Transverse colon (tissue), 4 donors: Measurements from ENCODE around the gene PDGFC. TPM values are rescaled to one million over a fixed set of nuclear protein-coding genes. Genes with fewer than 3 reads are reported as not detected.
A peak's percentile ranks its signal among the peaks of the same experiment; 100 is the strongest.

ENCODE experiments used
- DNase-seq: peaks from one replicate; pipeline ENCODE4 v3.0.0-alpha.2; 2019
- H3K27ac ChIP-seq, 4 donors: fragments of 200-600 bp; sonication (generic); 2 replicates each; pipeline ENCODE4 v1.5.1; 2016 to 2018; ENCODE audit warnings: inconsistent platforms in 4 of 4
- H3K27me3 ChIP-seq: fragments of 200-600 bp; sonication (generic); 2 replicates; pipeline ENCODE4 v1.5.1; 2017; ENCODE audit warnings: inconsistent platforms
- H3K36me3 ChIP-seq, 4 donors: fragments of 200-600 bp; sonication (generic); 2 replicates each; pipeline ENCODE4 v1.5.1; 2017 to 2019; ENCODE audit warnings: inconsistent platforms in 4 of 4
- H3K4me1 ChIP-seq, 4 donors: fragments of 200-600 bp; sonication (generic); 2 replicates each; pipeline ENCODE4 v1.5.1; 2017 to 2020; ENCODE audit warnings: inconsistent platforms in 4 of 4
- H3K4me3 ChIP-seq, 4 donors: fragments of 200-600 bp; sonication (generic); 1 replicate in 1 of 4; 2 replicates in 3 of 4; pipeline versions ENCODE4 v1.5.1 to v1.6.1; 2017 to 2019; ENCODE audit warnings: inconsistent platforms in 4 of 4
- H3K9me3 ChIP-seq, 2 donors: fragments of 200-600 bp; sonication (generic); 2 replicates each; pipeline ENCODE4 v1.5.1; 2017 to 2019; ENCODE audit warnings: inconsistent platforms in 2 of 2
- CTCF ChIP-seq, 5 experiments: fragments of 200-600 bp in 3 of 5; fragments of 450-650 bp in 2 of 5; sonication (generic) in 3 of 5; IDR thresholded peaks; 1 replicate in 2 of 5; 2 replicates in 3 of 5; pipeline ENCODE4 v1.5.1; 2016 to 2017; ENCODE audit warnings: antibody characterized with exemption in 5 of 5, inconsistent platforms in 3 of 5, mild to moderate bottlenecking in 2 of 5, moderate library complexity in 1 of 5
- EP300 ChIP-seq: sonication (generic); formaldehyde crosslinking; IDR thresholded peaks from one replicate; pipeline ENCODE4 v1.6.1; 2017; ENCODE audit warnings: antibody characterized with exemption, low read depth
- POLR2A ChIP-seq: fragments of 450-650 bp; IDR thresholded peaks from one replicate; pipeline ENCODE4 v1.6.1; 2016; ENCODE audit warnings: antibody characterized with exemption, mild to moderate bottlenecking, moderate library complexity
- POLR2AphosphoS5 ChIP-seq, 3 donors: sonication (generic); formaldehyde crosslinking; IDR thresholded peaks; one replicate each; pipeline ENCODE4 v1.6.1; 2016; ENCODE audit warnings: antibody characterized with exemption in 3 of 3
- whole genome bisulfite sequencing, 2 donors: methylation state at CpG; one replicate each; pipeline ENCODE4 v1.1.5; 2018; ENCODE audit warnings: low coverage in 1 of 2; 5-methylcytosine and 5-hydroxymethylcytosine counted together
- in situ Hi-C, 4 donors: fragments of 200-750 bp; cut with MboI; loops; one replicate each; pipeline versions ENCODE4 v1.15.0 to v1.15.1; 2017; ENCODE audit warnings: low sequenced_read_pairs in 3 of 4, low pct_ligation_motif_present in 1 of 4, low pct_unique_long_range_greater_than_20kb in 1 of 4
- intact Hi-C: fragments of 100-400 bp; cut with DNase I; formaldehyde crosslinking; loops from one replicate; pipeline ENCODE4 v1.15.1; 2023; ENCODE audit warnings: low total_unique reads
- total RNA-seq, 4 donors: library from RNA; depleted of rRNA; stranded (reverse); fragments of >200 nt; gene quantifications; one replicate each; pipeline ENCODE4 v1.1.0, GENCODE V29; 2016

Gene PDGFC
- total RNA-seq, 4 donors from 2014 or later: 0.40 to 20.6 (median 7.5) TPM

GRCh38 chr4:156732634-156733033, 239.0 kb downstream of the PDGFC start:
- Histone ChIP-seq H3K9me3 (peaks cover 17 to 20% of the 10 kb centered on the region in 2 donors), H3K27ac (no peak overlapping the region), H3K4me3 (no peak overlapping the region), H3K36me3 (no peaks in the 10 kb centered on the region), H3K4me1 (no peaks in the 10 kb centered on the region), H3K27me3 (no peaks in the 10 kb centered on the region)
- DNase-seq: no peak
- in situ Hi-C loops: loop anchor here in 1 of 4 donors (25.0 kb wide), 1 partner anchor 95 kb away; no protein-coding TSS in a partner anchor
- intact Hi-C loops: no loop called here
- TF ChIP-seq EP300 (no peak), CTCF (IDR thresholded peaks at IDR 0.05) (no peak), POLR2A (no peak), POLR2AphosphoS5 (IDR thresholded peaks at IDR 0.05) (no peak)
- 81 to 91% methylated on average over 6 of the region's 6 CpGs for WGBS, 2 donors

- Histone ChIP-seq H3K4me3 (no peak overlapping the region), H3K4me1 (no peaks in the 10 kb centered on the region), H3K27ac (no peak overlapping the region), H3K27me3 (no peaks in the 10 kb centered on the region), H3K9me3 (peaks cover 17 to 20% of the 10 kb centered on the region in 2 donors), H3K36me3 (no peaks in the 10 kb centered on the region)
- in situ Hi-C loops (loop anchor here in 1 of 4 donors (25.0 kb wide), 1 partner anchor 92 kb away; no protein-coding TSS in a partner anchor), intact Hi-C loops (no loop called here)
- no peak for DNase-seq
- WGBS, 2 donors: 86 to 91% methylated on average over 4 of the region's 4 CpGs
- no peak for TF ChIP-seq EP300
Measured at GRCh38 chr4:156729416-156729815, 242.2 kb downstream of the PDGFC start.

- Histone ChIP-seq H3K36me3 (no peaks in the 10 kb centered on the region), H3K27me3 (no peaks in the 10 kb centered on the region), H3K4me1 (no peaks in the 10 kb centered on the region), H3K9me3 (no peaks in the 10 kb centered on the region), H3K4me3 (no peak overlapping the region), H3K27ac (no peak overlapping the region)
- in situ Hi-C loops (loop anchor here in 1 of 4 donors (25.0 kb wide), 1 partner anchor 88 kb away; no protein-coding TSS in a partner anchor), intact Hi-C loops (no loop called here)
- WGBS, 2 donors: 86% methylated on average over 2 of the region's 2 CpGs; no CpG with 5 or more reads in 1 of the 2 donors
- TF ChIP-seq CTCF (IDR thresholded peaks at IDR 0.05) (no peak), POLR2A (no peak), EP300 (no peak), POLR2AphosphoS5 (IDR thresholded peaks at IDR 0.05) (no peak)
- no peak for DNase-seq
Measured at GRCh38 chr4:156725257-156725656, 246.3 kb downstream of the PDGFC start.

- 86% methylated on average over 11 of the region's 11 CpGs; no CpG with 5 or more reads in 1 of the 2 donors for WGBS, 2 donors
- no peaks in the 10 kb centered on the region for H3K27me3 ChIP-seq
- peak; percentile 15 for DNase-seq
- in situ Hi-C loops (no loop called here), intact Hi-C loops (no loop called here)
- TF ChIP-seq EP300 (no peak), POLR2A (no peak), CTCF (IDR thresholded peaks at IDR 0.05) (no peak), POLR2AphosphoS5 (IDR thresholded peaks at IDR 0.05) (no peak)
- no peaks in the 10 kb centered on the region for H3K9me3 ChIP-seq
- H3K4me1 ChIP-seq: no peaks in the 10 kb centered on the region
- no peaks in the 10 kb centered on the region for H3K36me3 ChIP-seq
- H3K27ac ChIP-seq: no peak overlapping the region
- H3K4me3 ChIP-seq: no peak overlapping the region
Measured at GRCh38 chr4:156723951-156724668, 247.5 kb downstream of the PDGFC start.
